Measurements from ENCODE around the gene ICOS.
A peak's percentile ranks its signal among the peaks of the same experiment; 100 is the strongest.

Gene ICOS

GRCh38 chr2:203936535-203936934 lies at the start of gene ICOS:
ICOS (plus strand) TSS chr2:203936763; CDS start chr2:203936815, 52 bp downstream.
- DNase-seq (ENCODE audit: low spot score): no peak

GRCh38 chr2:203887677-203888076 lies 48.9 kb upstream of the ICOS start:
- peak; percentile 84 for DNase-seq (ENCODE audit: low spot score)

- DNase-seq (ENCODE audit: low spot score): no peak
These were observed 47.0 kb upstream of the ICOS start for GRCh38 chr2:203889542-203889941.

GRCh38 chr2:203889944-203890343 lies 46.6 kb upstream of the ICOS start:
- no peak for DNase-seq (ENCODE audit: low spot score)

- DNase-seq (ENCODE audit: low spot score): no peak
These were observed 45.8 kb upstream of the ICOS start for GRCh38 chr2:203890733-203891132.

GRCh38 chr2:203891474-203891873 lies 45.1 kb upstream of the ICOS start:
- DNase-seq (ENCODE audit: low spot score): no peak

- DNase-seq (ENCODE audit: low spot score): peak; percentile 25
These were observed 44.4 kb upstream of the ICOS start for GRCh38 chr2:203892207-203892606.

GRCh38 chr2:203893401-203893800 lies 43.2 kb upstream of the ICOS start:
- peak; percentile 42 for DNase-seq (ENCODE audit: low spot score)

GRCh38 chr2:203893840-203894239 lies 42.7 kb upstream of the ICOS start:
- no peak for DNase-seq (ENCODE audit: low spot score)

- no peak for DNase-seq (ENCODE audit: low spot score)
These were observed 42.3 kb upstream of the ICOS start for GRCh38 chr2:203894262-203894661.

- DNase-seq (ENCODE audit: low spot score): no peak
These were observed 39.0 kb upstream of the ICOS start for GRCh38 chr2:203897544-203897943.

GRCh38 chr2:203898657-203899056 lies 37.9 kb upstream of the ICOS start:
- DNase-seq (ENCODE audit: low spot score): no peak

- DNase-seq (ENCODE audit: low spot score): no peak
These were observed 36.3 kb upstream of the ICOS start for GRCh38 chr2:203900253-203900652.

- no peak for DNase-seq (ENCODE audit: low spot score)
These were observed 32.5 kb upstream of the ICOS start for GRCh38 chr2:203904022-203904421.

GRCh38 chr2:203905656-203906055 lies 30.9 kb upstream of the ICOS start:
- no peak for DNase-seq (ENCODE audit: low spot score)

- no peak for DNase-seq (ENCODE audit: low spot score)
These were observed 28.3 kb upstream of the ICOS start for GRCh38 chr2:203908066-203908796.

- DNase-seq (ENCODE audit: low spot score): no peak
These were observed 27.8 kb upstream of the ICOS start for GRCh38 chr2:203908797-203909185.

- DNase-seq (ENCODE audit: low spot score): peak; percentile 80
These were observed 27.1 kb upstream of the ICOS start for GRCh38 chr2:203909261-203909967.

GRCh38 chr2:203909974-203910373 lies 26.6 kb upstream of the ICOS start:
- peak; percentile 18 for DNase-seq (ENCODE audit: low spot score)

- no peak for DNase-seq (ENCODE audit: low spot score)
These were observed 22.6 kb upstream of the ICOS start for GRCh38 chr2:203913947-203914346.

- no peak for DNase-seq (ENCODE audit: low spot score)
These were observed 21.9 kb upstream of the ICOS start for GRCh38 chr2:203914546-203915182.

GRCh38 chr2:203915256-203915655 lies 21.3 kb upstream of the ICOS start:
- DNase-seq (ENCODE audit: low spot score): no peak

GRCh38 chr2:203916756-203917155 lies 19.8 kb upstream of the ICOS start:
- no peak for DNase-seq (ENCODE audit: low spot score)

All from COLO829 (cell line).